ENCODE data around the gene MCCD1. TPM values are rescaled to one million over a fixed set of nuclear protein-coding genes. Genes with fewer than 3 reads are reported as not detected.

MCCD1 gene
- total RNA-seq, 1 experiment from 2014 or later: not detected

DNA sequence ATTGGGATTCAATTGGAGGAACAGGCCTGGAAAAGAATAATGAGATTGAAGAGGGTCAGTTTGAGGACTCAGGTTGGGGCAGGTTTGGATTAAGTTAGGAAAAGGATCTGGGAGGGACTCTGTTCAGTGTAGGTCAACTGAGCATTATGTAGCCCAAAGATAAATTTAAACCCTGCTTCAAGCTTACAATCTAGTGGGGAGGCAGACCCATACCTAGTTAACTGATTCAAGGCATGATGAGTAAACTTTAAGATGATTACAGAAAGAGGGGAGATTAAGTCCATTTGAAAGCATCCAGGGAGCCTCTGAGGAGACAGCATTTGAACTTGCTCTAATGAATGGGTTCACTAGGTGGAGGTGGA, 31.9 kb downstream of the MCCD1 start:
- H3K4me3 ChIP-seq (ENCODE audit: low read depth, low read length): no peak overlapping the region
- intact Hi-C loops (cut with micrococcal nuclease; ENCODE audit: unreplicated experiment): no loop called here
- ChIA-PET POLR2A (no interaction called here), CTCF (no interaction called here)
- Mint-ChIP-seq H3K27me3 (ENCODE audit: insufficient read depth, unreplicated experiment) (no peaks in the 10 kb centered on the region), H3K27ac (ENCODE audit: unreplicated experiment) (peak overlapping the region; percentile 28), H3K36me3 (ENCODE audit: insufficient read depth, unreplicated experiment) (peaks cover 20% of the 10 kb centered on the region), H3K4me1 (ENCODE audit: low read depth, unreplicated experiment) (no peaks in the 10 kb centered on the region), H3K9me3 (ENCODE audit: unreplicated experiment) (no peaks in the 10 kb centered on the region), H3K4me3 (ENCODE audit: unreplicated experiment) (no peak overlapping the region)
- DNase-seq: no peak
- no peaks in the 10 kb centered on the region; the same call in 1 of the 2 replicates for H3K36me3 ChIP-seq (ENCODE audit: control insufficient read depth, insufficient read depth, low read length)
- H3K4me1 ChIP-seq: peaks cover 4% of the 10 kb centered on the region; the same call in 1 of the 2 replicates
- BruUV-seq (replicated peaks): no TSS peak
- no peaks in the 10 kb centered on the region for H3K9me3 ChIP-seq
- TF ChIP-seq CTCF (IDR thresholded peaks at IDR 0.05; ENCODE audit: insufficient read depth in 1 of 2, low read depth in 1 of 2, low read length in 1 of 2, severe bottlenecking in 1 of 2, unreplicated experiment in 1 of 2): no peak
- H3K27me3 ChIP-seq (replicated peaks; ENCODE audit: control insufficient read depth, insufficient read depth, low read length): no peaks in the 10 kb centered on the region

DNA sequence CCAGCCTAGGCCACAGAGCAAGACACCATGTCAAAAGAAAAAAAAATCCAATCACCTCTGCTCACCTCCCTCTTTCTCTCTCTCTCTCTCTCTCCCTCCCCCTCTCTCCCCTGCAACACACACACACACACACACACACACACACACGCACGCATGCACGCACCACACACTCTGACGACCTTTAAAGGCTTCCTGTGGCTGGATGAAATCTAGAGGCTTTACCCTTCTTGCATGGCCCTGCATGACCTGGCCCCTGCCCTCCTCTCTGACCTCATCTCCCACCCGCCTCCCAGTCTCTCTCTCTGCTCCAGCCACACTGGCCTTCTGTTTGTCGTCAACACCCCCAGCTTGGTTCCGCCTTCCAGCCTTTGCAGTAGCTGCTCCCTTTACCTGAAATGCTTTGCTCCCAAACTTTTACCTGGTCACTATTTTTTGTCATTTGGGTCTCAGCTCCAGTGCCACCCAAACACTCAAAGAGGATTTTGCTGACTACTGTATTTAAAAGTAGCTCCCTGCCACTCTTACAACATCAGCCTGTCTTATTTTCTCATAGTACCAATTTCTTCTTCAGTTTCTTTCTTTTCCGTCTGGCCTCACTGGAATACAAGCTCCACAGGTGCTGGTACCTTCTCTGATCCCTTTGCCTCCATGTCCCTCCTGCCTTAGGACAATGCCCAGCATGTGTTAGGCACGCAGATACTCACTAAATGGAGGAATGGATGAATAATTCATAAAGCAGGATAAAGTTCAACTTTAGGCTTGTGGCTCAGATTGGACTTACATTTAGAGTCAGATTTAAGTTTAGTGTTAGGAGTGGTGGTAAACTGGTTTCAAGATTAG, 39.0 kb downstream of the MCCD1 start:
- no peak overlapping the region for H3K27ac Mint-ChIP-seq (ENCODE audit: unreplicated experiment)
- Histone ChIP-seq H3K4me1 (no peaks in the 10 kb centered on the region), H3K36me3 (ENCODE audit: control insufficient read depth, insufficient read depth, low read length) (no peaks in the 10 kb centered on the region), H3K9me3 (no peaks in the 10 kb centered on the region), H3K27me3 (replicated peaks; ENCODE audit: control insufficient read depth, insufficient read depth, low read length) (no peaks in the 10 kb centered on the region), H3K4me3 (ENCODE audit: low read depth, low read length) (no peak overlapping the region)
- no peak for TF ChIP-seq CTCF (IDR thresholded peaks at IDR 0.05; ENCODE audit: insufficient read depth in 1 of 2, low read depth in 1 of 2, low read length in 1 of 2, severe bottlenecking in 1 of 2, unreplicated experiment in 1 of 2)
- no peak overlapping the region for H3K4me3 Mint-ChIP-seq (ENCODE audit: unreplicated experiment)
- CTCF ChIA-PET: interaction anchor here (1.2 kb wide), 1 partner anchor 30 kb away, joined by 3 read pairs; no protein-coding TSS in a partner anchor
- intact Hi-C loops (cut with micrococcal nuclease; ENCODE audit: unreplicated experiment): no loop called here
- POLR2A ChIA-PET: no interaction called here
- DNase-seq: no peak
- H3K27me3 Mint-ChIP-seq (ENCODE audit: insufficient read depth, unreplicated experiment): peaks cover 3% of the 10 kb centered on the region
- BruUV-seq (replicated peaks): no TSS peak
- H3K36me3 Mint-ChIP-seq (ENCODE audit: insufficient read depth, unreplicated experiment): no peaks in the 10 kb centered on the region
- H3K4me1 Mint-ChIP-seq (ENCODE audit: low read depth, unreplicated experiment): peaks cover 5% of the 10 kb centered on the region
- H3K9me3 Mint-ChIP-seq (ENCODE audit: unreplicated experiment): no peaks in the 10 kb centered on the region

DNA sequence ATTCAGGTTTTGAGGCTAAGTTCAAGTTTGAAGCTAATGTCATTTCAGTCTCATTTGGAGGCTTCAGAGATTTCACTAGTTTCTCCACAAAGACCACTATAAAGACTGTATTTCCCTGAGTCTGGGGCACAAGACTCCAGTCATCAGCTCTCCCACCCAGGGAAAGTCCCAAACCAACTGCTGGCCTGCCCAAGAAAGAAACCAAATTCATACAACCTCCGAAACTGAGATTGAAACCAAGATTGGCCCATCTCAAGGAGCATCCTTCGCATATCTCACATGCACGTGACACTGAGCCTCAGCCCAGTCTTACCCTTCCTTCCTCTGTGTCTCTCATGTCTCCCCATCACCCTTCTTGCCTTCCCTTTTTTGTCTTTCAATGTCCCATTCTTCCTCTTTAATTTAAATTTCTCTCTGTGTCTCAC, 39.8 kb downstream of the MCCD1 start:
- no peaks in the 10 kb centered on the region for H3K9me3 ChIP-seq
- Mint-ChIP-seq H3K4me3 (ENCODE audit: unreplicated experiment) (no peak overlapping the region), H3K36me3 (ENCODE audit: insufficient read depth, unreplicated experiment) (no peaks in the 10 kb centered on the region), H3K27ac (ENCODE audit: unreplicated experiment) (no peak overlapping the region), H3K4me1 (ENCODE audit: low read depth, unreplicated experiment) (peaks cover 10% of the 10 kb centered on the region), H3K9me3 (ENCODE audit: unreplicated experiment) (no peaks in the 10 kb centered on the region), H3K27me3 (ENCODE audit: insufficient read depth, unreplicated experiment) (peaks cover 3% of the 10 kb centered on the region)
- H3K36me3 ChIP-seq (ENCODE audit: control insufficient read depth, insufficient read depth, low read length): no peaks in the 10 kb centered on the region
- intact Hi-C loops (cut with micrococcal nuclease; ENCODE audit: unreplicated experiment): no loop called here
- CTCF ChIA-PET: interaction anchor here (1.2 kb wide), 1 partner anchor 30 kb away, joined by 3 read pairs; no protein-coding TSS in a partner anchor
- no peaks in the 10 kb centered on the region for H3K27me3 ChIP-seq (replicated peaks; ENCODE audit: control insufficient read depth, insufficient read depth, low read length)
- POLR2A ChIA-PET: no interaction called here
- BruUV-seq (replicated peaks): no TSS peak
- H3K4me3 ChIP-seq (ENCODE audit: low read depth, low read length): no peak overlapping the region
- H3K4me1 ChIP-seq: peaks cover 4% of the 10 kb centered on the region
- no peak for DNase-seq
- TF ChIP-seq CTCF (IDR thresholded peaks at IDR 0.05; ENCODE audit: insufficient read depth in 1 of 2, low read depth in 1 of 2, low read length in 1 of 2, severe bottlenecking in 1 of 2, unreplicated experiment in 1 of 2): no peak
